ENCODE measurements around the gene STMN3. TPM values are rescaled to one million over a fixed set of nuclear protein-coding genes. Genes with fewer than 3 reads are reported as not detected.
"Not testable (repeated sequence)": the region's sequence is repeated elsewhere in the genome, so short reads cannot be mapped to it uniquely, and the experiment has no call there.

The STMN3 gene
- total and polyA plus RNA-seq, 2 experiments from 2014 or later, result 18.6 to 37.6 TPM

DNA sequence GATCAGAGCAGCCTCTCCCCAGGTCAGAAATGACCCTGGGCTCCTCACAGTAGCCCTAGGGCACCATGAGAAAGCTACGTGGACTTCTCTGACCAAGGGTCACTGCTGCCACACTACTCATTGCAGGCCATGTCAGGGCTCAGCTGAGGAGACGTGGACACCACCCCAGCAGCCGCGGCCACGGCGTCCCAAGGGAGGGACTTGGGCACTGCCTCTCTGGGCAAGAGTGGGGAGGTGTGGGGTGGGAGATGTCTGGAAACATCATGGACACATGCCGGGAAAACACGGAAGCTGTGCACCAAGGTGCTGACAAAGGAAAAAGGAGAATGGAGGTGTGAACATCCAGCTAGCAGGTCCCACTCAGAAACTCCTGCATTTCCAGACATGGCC is 35.4 kb downstream of the STMN3 start:
- peaks cover 5% of the 10 kb centered on the region; the same call in 1 of the 2 replicates for H3K36me3 ChIP-seq (ENCODE audit: low read depth)

DNA sequence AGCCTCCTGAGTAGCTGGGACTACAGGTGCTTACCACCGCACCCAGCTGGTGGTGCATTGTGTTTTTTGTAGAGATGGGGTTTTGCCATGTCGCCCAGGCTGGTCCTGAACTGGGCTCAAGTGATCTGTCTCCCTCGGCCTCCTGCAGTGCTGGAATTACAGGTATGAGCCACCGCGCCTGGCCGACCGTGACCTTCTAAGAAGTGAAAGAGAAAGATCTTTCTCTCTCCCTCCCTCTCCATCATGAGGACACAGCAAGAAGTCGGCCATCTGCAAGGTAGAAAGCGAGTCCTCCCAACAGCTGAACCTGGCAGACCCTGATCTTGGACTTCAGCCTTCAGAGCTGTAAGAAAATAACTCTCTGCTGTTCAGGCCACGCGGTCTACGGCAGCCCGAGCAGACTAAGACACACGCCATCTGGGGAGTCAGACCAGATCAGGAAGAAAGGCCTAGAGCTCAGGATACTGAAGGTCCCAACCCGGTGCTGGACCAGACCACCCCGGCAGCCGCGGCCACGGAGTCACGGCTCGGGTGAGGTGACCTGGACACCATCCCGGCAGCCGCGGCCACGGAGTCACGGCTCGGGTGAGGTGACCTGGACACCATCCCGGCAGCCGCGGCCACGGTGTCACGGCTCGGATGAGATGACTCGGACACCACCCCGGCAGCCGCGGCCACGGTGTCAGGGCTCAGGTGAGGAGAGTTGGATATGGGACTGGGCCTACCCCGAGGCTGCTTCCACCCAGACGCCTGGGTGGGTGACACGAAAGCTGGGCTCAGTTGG is 35.9 kb downstream of the STMN3 start:
- H3F3A ChIP-seq (ENCODE audit: insufficient read depth), result no peaks in the 10 kb centered on the region
- no peak overlapping the region for H3K27ac ChIP-seq
- 94 to 96% methylated on average over 24 to 41 of the region's 41 CpGs for WGBS, 2 experiments (ENCODE audit: low coverage in 1 of 2, low lambda C conversion rate in 2 of 2, missing lambda C conversion rate in 2 of 2)
- H2AFZ ChIP-seq, result no peak overlapping the region
- H4K20me1 ChIP-seq (ENCODE audit: insufficient read depth), result no peaks in the 10 kb centered on the region
- TF ChIP-seq EZH2 (IDR thresholded peaks at IDR 0.05; ENCODE audit: insufficient read depth, poor library complexity, severe bottlenecking) (no peak), EZH2phosphoT487 (IDR thresholded peaks at IDR 0.05; ENCODE audit: insufficient read depth, low read depth) (no peak)
- H3K9ac ChIP-seq, result no peak overlapping the region
- in situ Hi-C loops (cut with MboI), result no loop called here
- H3K36me3 ChIP-seq (ENCODE audit: low read depth), result peaks cover 5% of the 10 kb centered on the region; the same call in 1 of the 2 replicates
- H3K27me3 ChIP-seq (replicated peaks; ENCODE audit: insufficient read depth), result no peaks in the 10 kb centered on the region
- no peaks in the 10 kb centered on the region for H3K9me2 ChIP-seq (ENCODE audit: insufficient read depth)
- DNase-seq, result no peak
- H3K9me3 ChIP-seq (ENCODE audit: low read depth), result no peaks in the 10 kb centered on the region
- no peaks in the 10 kb centered on the region for H3K4me1 ChIP-seq (ENCODE audit: insufficient read depth)
- H3K79me2 ChIP-seq (ENCODE audit: insufficient read depth), result peaks cover 85% of the 10 kb centered on the region
- no peak overlapping the region for H3K4me2 ChIP-seq (ENCODE audit: unreplicated experiment)
- H3K4me3 ChIP-seq, result no peak overlapping the region

More for the DNA sequence above, 35.4 kb downstream of the STMN3 start:
- in situ Hi-C loops (cut with MboI), result no loop called here
- no peak overlapping the region for H3K4me3 ChIP-seq
- H3K4me1 ChIP-seq (ENCODE audit: insufficient read depth), result no peaks in the 10 kb centered on the region
- no peaks in the 10 kb centered on the region for H3F3A ChIP-seq (ENCODE audit: insufficient read depth)
- H3K27me3 ChIP-seq (replicated peaks; ENCODE audit: insufficient read depth), result no peaks in the 10 kb centered on the region
- H3K9me2 ChIP-seq (ENCODE audit: insufficient read depth), result no peaks in the 10 kb centered on the region
- H3K79me2 ChIP-seq (ENCODE audit: insufficient read depth), result peaks cover 85% of the 10 kb centered on the region
- 96 to 97% methylated on average over 8 of the region's 8 CpGs for WGBS, 2 experiments (ENCODE audit: low coverage in 1 of 2, low lambda C conversion rate in 2 of 2, missing lambda C conversion rate in 2 of 2)
- no peak for DNase-seq
- TF ChIP-seq EZH2 (IDR thresholded peaks at IDR 0.05; ENCODE audit: insufficient read depth, poor library complexity, severe bottlenecking) (no peak), EZH2phosphoT487 (IDR thresholded peaks at IDR 0.05; ENCODE audit: insufficient read depth, low read depth) (no peak)
- no peak overlapping the region for H3K4me2 ChIP-seq (ENCODE audit: unreplicated experiment)
- H3K9me3 ChIP-seq (ENCODE audit: low read depth), result no peaks in the 10 kb centered on the region
- H3K9ac ChIP-seq, result no peak overlapping the region
- H2AFZ ChIP-seq, result no peak overlapping the region
- H4K20me1 ChIP-seq (ENCODE audit: insufficient read depth), result no peaks in the 10 kb centered on the region
- H3K27ac ChIP-seq, result no peak overlapping the region

DNA sequence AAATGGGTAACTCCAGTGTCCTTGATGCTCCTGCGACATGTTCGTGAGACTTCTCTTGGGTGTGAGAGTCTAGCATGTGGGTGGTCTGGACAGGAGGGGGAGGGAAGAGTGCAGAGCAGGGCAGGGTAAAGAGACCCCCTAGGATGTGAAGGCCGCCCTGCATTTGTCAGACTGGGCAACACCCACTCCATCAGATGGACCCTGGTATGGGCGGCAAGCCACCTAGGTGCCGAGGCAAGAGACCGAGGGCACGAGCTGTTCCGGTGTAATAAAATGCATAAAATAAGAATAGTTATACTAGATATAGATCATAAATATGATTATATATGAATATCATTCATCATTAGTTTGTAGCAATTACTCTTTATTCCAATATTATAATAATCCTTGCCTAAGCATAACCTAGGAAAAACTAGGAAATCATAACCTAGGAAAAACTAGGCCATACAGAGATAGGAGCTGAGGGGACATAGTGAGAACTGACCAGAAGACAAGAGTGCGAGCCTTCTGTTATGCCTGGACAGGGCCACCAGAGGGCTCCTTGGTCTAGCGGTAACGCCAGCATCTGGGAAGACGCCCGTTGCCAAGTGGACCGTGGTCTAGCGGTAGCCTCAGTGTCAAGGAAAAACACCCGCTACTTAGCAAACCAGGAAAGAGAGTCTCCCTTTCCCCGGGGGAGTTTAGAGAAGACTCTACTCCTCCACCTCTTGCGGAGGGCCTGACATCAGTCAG is 39.2 kb downstream of the STMN3 start:
- WGBS, 2 experiments (ENCODE audit: low coverage in 1 of 2, low lambda C conversion rate in 2 of 2, missing lambda C conversion rate in 2 of 2), result 84 to 87% methylated on average over 17 to 18 of the region's 18 CpGs
- H3K9ac ChIP-seq; H3K27ac ChIP-seq; H3K4me1 ChIP-seq (ENCODE audit: insufficient read depth); H3K4me2 ChIP-seq (ENCODE audit: unreplicated experiment); H3F3A ChIP-seq (ENCODE audit: insufficient read depth); H2AFZ ChIP-seq; H3K4me3 ChIP-seq; in situ Hi-C loops (cut with MboI); DNase-seq; H3K9me3 ChIP-seq (ENCODE audit: low read depth); H3K36me3 ChIP-seq (ENCODE audit: low read depth); H4K20me1 ChIP-seq (ENCODE audit: insufficient read depth); H3K27me3 ChIP-seq (replicated peaks; ENCODE audit: insufficient read depth); H3K9me2 ChIP-seq (ENCODE audit: insufficient read depth): not testable (repeated sequence)
- H3K79me2 ChIP-seq (ENCODE audit: insufficient read depth), result peaks cover 78% of the 10 kb centered on the region

DNA sequence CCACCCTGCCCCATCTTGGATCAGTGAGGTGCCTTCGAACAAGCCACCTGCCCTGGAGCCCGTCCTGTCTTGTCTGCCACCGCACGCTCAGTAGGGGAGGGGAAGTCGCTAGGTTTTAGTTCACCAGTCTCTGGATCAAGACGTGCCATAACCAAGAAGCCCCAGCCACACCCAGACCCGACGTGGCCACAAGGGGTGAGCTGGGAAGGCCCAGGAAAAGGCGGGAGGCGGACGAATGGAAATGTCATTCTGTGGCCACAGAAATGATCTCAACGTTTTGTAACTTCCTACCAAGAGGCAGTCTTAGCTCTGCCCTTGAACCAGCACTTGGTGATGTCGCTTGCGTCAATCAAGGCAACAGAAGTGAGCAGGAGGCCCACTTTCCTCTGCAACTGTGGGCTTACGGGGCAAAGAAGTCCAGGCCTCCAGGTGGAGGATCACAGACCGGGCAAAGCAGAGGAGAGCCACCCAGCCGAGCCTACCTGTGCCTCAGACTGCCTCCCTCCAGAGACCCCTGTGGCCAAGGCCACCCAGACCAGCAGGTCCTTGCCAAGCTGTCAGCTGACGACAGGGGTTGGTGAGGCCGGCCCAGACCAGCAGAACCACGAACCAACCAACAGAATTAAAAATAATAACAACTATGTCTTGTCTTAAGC is 40.8 kb downstream of the STMN3 start:
- H3F3A ChIP-seq (ENCODE audit: insufficient read depth), result no peaks in the 10 kb centered on the region
- peaks cover 67% of the 10 kb centered on the region for H3K79me2 ChIP-seq (ENCODE audit: insufficient read depth)
- no peaks in the 10 kb centered on the region for H3K9me3 ChIP-seq (ENCODE audit: low read depth)
- H3K27ac ChIP-seq, result no peak overlapping the region
- in situ Hi-C loops (cut with MboI), result no loop called here
- H3K9me2 ChIP-seq (ENCODE audit: insufficient read depth), result no peaks in the 10 kb centered on the region
- TF ChIP-seq EZH2 (IDR thresholded peaks at IDR 0.05; ENCODE audit: insufficient read depth, poor library complexity, severe bottlenecking) (no peak), EZH2phosphoT487 (IDR thresholded peaks at IDR 0.05; ENCODE audit: insufficient read depth, low read depth) (no peak)
- no peak overlapping the region for H3K9ac ChIP-seq
- H3K4me1 ChIP-seq (ENCODE audit: insufficient read depth), result no peaks in the 10 kb centered on the region
- H3K36me3 ChIP-seq (ENCODE audit: low read depth), result 0 out of 2 replicates have a peak, but pooled peaks cover 5% of the 10 kb centered on the region
- no peaks in the 10 kb centered on the region for H4K20me1 ChIP-seq (ENCODE audit: insufficient read depth)
- H2AFZ ChIP-seq, result no peak overlapping the region
- no peaks in the 10 kb centered on the region for H3K27me3 ChIP-seq (replicated peaks; ENCODE audit: insufficient read depth)
- 76 to 78% methylated on average over 20 of the region's 20 CpGs for WGBS, 2 experiments (ENCODE audit: low coverage in 1 of 2, low lambda C conversion rate in 2 of 2, missing lambda C conversion rate in 2 of 2)
- H3K4me2 ChIP-seq (ENCODE audit: unreplicated experiment), result no peak overlapping the region
- H3K4me3 ChIP-seq, result no peak overlapping the region
- no peak for DNase-seq

Measured in GM23248 (cell line).